OCI-LY1 (cell line): Measurements from ENCODE around the gene LTV1.

Experiments used
- CTCF ChIP-seq: fragments of 200-600 bp; sonication (generic), shearing (Covaris generic); IDR thresholded peaks from 2 replicates; pipeline ENCODE4 v1.5.1; 2017; ENCODE audit warnings: mild to moderate bottlenecking, antibody characterized with exemption, low read length, moderate library complexity, mixed read lengths
- EZH2 ChIP-seq: fragments of 200-600 bp; sonication (generic), shearing (Covaris generic); IDR thresholded peaks from 2 replicates; pipeline ENCODE4 v1.8.0; 2017; ENCODE audit warnings: borderline replicate concordance, mixed run types, mild to moderate bottlenecking, antibody characterized with exemption, low read length, moderate library complexity, mixed read lengths

- no peak for TF ChIP-seq CTCF
- no peak for TF ChIP-seq EZH2
These were observed 21.8 kb upstream of the LTV1 start for GRCh38 chr6:143821359-143821758.
